IMR-90 (cell line): ENCODE data around the gene KIRREL2.

ENCODE experiments used
- CTCF ChIP-seq: conservative IDR thresholded peaks from 2 replicates; pipeline ENCODE4 v1.5.1; 2012; ENCODE audit warnings: mild to moderate bottlenecking, low read depth, low read length, improper control_type of control experiment
- FOS ChIP-seq: fragments of 150-350 bp; IDR thresholded peaks from 2 replicates; pipeline ENCODE4 v1.6.1; 2016; ENCODE audit warnings: low read depth, low read length
- MAFK ChIP-seq: IDR thresholded peaks from 2 replicates; pipeline ENCODE4 v1.6.1; 2012; ENCODE audit warnings: low read depth, low read length, improper control_type of control experiment
- POLR2A ChIP-seq: IDR thresholded peaks from 2 replicates; pipeline ENCODE4 v1.6.1; 2012; ENCODE audit warnings: mild to moderate bottlenecking, low read depth, low read length
- RAD21 ChIP-seq: IDR thresholded peaks from 2 replicates; pipeline ENCODE4 v1.6.1; 2012; ENCODE audit warnings: low read length, improper control_type of control experiment
- TF ChIP-seq, protein P1 (sequence below): fragments of 150-350 bp; IDR thresholded peaks from 2 replicates; pipeline ENCODE4 v1.6.1; 2017; ENCODE audit warnings: mild to moderate bottlenecking, antibody characterized with exemption, low read length, low read depth

DNA sequence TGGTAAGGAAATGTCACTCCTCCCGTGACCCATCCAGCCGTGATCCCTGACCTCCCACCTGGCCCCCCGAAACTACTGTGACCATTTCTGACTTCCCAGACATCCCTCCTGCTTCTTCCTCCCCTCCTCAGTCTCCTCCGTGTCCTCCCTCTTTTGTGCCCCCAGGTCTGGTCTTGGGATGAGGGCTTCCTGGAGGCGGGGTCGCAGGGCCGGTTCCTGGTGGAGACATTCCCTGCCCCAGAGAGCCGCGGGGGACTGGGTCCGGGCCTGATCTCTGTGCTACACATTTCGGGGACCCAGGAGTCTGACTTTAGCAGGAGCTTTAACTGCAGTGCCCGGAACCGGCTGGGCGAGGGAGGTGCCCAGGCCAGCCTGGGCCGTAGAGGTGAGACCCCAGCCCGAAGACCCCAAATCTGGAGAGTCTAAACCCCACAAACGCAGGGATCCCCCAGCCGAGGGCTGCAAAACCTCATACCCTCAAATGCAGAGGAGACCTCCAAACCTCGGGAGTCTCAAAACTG is 5.0 kb downstream of the KIRREL2 start:
- no peak for TF ChIP-seq CTCF
- TF ChIP-seq FOS = no peak
- no peak for TF ChIP-seq MAFK
- no peak for TF ChIP-seq POLR2A
- TF ChIP-seq, protein P1, sequence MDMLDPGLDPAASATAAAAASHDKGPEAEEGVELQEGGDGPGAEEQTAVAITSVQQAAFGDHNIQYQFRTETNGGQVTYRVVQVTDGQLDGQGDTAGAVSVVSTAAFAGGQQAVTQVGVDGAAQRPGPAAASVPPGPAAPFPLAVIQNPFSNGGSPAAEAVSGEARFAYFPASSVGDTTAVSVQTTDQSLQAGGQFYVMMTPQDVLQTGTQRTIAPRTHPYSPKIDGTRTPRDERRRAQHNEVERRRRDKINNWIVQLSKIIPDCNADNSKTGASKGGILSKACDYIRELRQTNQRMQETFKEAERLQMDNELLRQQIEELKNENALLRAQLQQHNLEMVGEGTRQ = no peak
- no peak for TF ChIP-seq RAD21
